Lower leg skin (tissue), 3 donors: ENCODE measurements around the gene NELL1.

Experiments
- CTCF ChIP-seq, 3 donors: fragments of 450-650 bp; IDR thresholded peaks; one replicate each; pipeline ENCODE4 v1.5.1; 2016; ENCODE audit warnings: antibody characterized with exemption in 3 of 3, mild to moderate bottlenecking in 3 of 3, moderate library complexity in 2 of 3
- POLR2A ChIP-seq, 2 donors: fragments of 450-650 bp; IDR thresholded peaks; one replicate each; pipeline ENCODE4 v1.6.1; 2016 to 2017; ENCODE audit warnings: antibody characterized with exemption in 2 of 2, mild to moderate bottlenecking in 1 of 2, moderate library complexity in 1 of 2

- no peak for TF ChIP-seq CTCF (IDR thresholded peaks at IDR 0.05)
- TF ChIP-seq POLR2A (IDR thresholded peaks at IDR 0.05), result no peak
These were observed 638.5 kb downstream of the NELL1 start for GRCh38 chr11:21307874-21308273.
